Type B pancreatic cell (in vitro differentiated cells): ENCODE measurements around the gene FAM222B. TPM values are rescaled to one million over a fixed set of nuclear protein-coding genes. Genes with fewer than 3 reads are reported as not detected.
"Not testable (repeated sequence)": the region's sequence is repeated elsewhere in the genome, so short reads cannot be mapped to it uniquely, and the experiment has no call there.

ENCODE experiments used
- DNase-seq: peaks from one replicate; pipeline ENCODE4 v3.0.0; 2021; ENCODE audit warnings: mixed read lengths; ENCODE audit not compliant: unreplicated experiment; ENCODE audit errors: extremely low spot score
- H3K27ac Mint-ChIP-seq: 2 replicates; pipeline ENCODE4 v1.8.0; 2021; ENCODE audit warnings: mild to moderate bottlenecking, mixed read lengths
- H3K27me3 Mint-ChIP-seq: 2 replicates; pipeline ENCODE4 v1.8.0; 2021; ENCODE audit warnings: mixed read lengths
- H3K36me3 Mint-ChIP-seq: 2 replicates; pipeline ENCODE4 v1.8.0; 2021; ENCODE audit warnings: mixed read lengths
- H3K4me1 Mint-ChIP-seq: one replicate; pipeline ENCODE4 v1.8.0; 2021; ENCODE audit warnings: mixed read lengths; ENCODE audit not compliant: unreplicated experiment
- H3K4me3 Mint-ChIP-seq: 2 replicates; pipeline ENCODE4 v1.8.0; 2021; ENCODE audit warnings: mild to moderate bottlenecking, mixed read lengths
- H3K9me3 Mint-ChIP-seq: 2 replicates; pipeline ENCODE4 v1.8.0; 2021; ENCODE audit warnings: mixed read lengths
- total RNA-seq: library from RNA; stranded (reverse); gene quantifications from 2 replicates; pipeline ENCODE4 v1.2.1, GENCODE V29; 2021; ENCODE audit warnings: low replicate concordance
- TF ChIP-seq, protein P1 (sequence below): fragments of 200-600 bp; sonication (generic); conservative IDR thresholded peaks from 2 replicates; pipeline ENCODE4 v1.5.0; 2021; ENCODE audit warnings: antibody characterized with exemption, mild to moderate bottlenecking

The FAM222B gene
- total RNA-seq, 1 donor from 2014 or later, result 28.7 TPM

DNA sequence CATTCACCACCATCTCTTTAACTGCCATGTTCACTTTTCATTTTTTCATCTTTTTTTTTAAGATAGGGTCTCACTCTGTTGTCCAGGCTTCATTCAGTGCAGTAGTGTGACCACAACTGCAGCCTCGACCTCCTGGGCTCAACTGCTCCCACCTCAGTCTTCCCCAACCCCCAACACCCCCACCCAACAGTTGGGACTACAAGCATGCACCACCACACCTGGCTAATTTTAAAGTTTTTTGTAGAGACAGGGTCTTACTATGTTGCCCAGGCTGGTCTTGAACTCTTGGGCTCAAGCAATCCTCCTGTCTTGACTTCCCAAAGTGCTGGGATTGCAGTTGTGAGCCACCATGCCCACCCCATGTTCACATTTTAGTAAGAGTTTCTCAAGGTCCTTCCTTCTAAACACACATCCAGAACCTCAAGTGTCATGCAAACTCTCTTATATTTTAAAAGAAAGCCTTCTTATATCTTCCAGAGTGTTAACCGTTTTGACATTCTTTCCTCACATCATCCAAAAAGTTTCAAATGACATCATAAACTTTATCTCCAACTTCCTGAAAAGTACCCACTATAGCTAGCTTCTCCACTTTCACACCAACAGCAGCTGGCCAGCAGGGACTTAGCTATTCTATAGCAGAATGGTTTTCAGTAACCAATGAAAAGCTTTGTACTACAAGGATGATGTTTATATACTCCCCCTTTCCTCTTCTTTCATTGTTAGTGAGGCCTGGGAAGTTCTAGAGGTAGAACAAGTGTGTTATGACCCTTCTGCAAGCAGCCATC, 49.5 kb downstream of the FAM222B start:
- Mint-ChIP-seq H3K9me3 (no peaks in the 10 kb centered on the region), H3K4me3 (no peak overlapping the region), H3K36me3 (peaks cover 7% of the 10 kb centered on the region), H3K27me3 (no peaks in the 10 kb centered on the region), H3K27ac (no peak overlapping the region), H3K4me1 (peaks cover 6% of the 10 kb centered on the region)
- no peak for DNase-seq
- TF ChIP-seq, protein P1, sequence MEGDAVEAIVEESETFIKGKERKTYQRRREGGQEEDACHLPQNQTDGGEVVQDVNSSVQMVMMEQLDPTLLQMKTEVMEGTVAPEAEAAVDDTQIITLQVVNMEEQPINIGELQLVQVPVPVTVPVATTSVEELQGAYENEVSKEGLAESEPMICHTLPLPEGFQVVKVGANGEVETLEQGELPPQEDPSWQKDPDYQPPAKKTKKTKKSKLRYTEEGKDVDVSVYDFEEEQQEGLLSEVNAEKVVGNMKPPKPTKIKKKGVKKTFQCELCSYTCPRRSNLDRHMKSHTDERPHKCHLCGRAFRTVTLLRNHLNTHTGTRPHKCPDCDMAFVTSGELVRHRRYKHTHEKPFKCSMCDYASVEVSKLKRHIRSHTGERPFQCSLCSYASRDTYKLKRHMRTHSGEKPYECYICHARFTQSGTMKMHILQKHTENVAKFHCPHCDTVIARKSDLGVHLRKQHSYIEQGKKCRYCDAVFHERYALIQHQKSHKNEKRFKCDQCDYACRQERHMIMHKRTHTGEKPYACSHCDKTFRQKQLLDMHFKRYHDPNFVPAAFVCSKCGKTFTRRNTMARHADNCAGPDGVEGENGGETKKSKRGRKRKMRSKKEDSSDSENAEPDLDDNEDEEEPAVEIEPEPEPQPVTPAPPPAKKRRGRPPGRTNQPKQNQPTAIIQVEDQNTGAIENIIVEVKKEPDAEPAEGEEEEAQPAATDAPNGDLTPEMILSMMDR, result no peak

DNA sequence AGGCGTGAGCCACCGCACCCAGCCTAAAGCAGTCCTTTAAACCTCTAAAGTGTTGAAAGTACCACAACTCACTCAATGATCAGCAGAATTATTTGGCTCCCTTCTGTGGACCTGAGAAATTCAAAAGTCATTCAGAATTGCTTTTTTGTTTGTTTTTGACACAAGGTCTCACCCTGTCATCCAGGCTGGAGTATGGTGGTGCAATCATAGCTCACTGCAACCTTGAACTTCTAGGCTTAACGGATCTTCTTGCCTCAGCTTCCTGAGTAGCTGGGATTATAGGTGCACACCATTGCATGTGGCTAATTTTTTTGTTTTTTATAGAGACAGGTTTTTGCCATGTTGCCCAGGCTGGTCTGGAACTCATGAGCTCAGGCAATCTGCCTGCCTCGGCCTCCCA, 54.5 kb downstream of the FAM222B start:
- DNase-seq, result no peak
- H3K27ac Mint-ChIP-seq, result no peak overlapping the region

DNA sequence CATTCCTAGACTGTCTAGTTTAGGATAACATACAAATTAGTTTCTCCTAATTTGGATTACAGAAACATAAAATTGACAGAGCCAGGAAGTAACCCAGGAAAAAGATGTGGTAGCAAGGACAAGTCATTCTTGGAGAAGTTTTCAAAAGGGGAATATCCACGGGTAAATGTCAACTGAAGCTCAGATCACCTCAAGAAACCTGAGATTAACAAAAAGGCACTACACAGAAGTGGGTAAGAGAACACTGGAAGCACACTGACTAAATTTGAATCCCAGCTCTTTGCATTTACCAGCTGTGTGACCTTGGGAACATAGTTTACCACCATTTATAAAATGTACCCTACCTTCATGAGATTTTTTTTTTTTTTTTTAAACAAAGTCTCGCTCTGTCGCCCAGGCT, 59.4 kb downstream of the FAM222B start:
- no peaks in the 10 kb centered on the region for H3K27me3 Mint-ChIP-seq
- H3K9me3 Mint-ChIP-seq, result no peaks in the 10 kb centered on the region
- no peak for DNase-seq
- no peak overlapping the region for H3K4me3 Mint-ChIP-seq
- H3K4me1 Mint-ChIP-seq, result peaks cover 2% of the 10 kb centered on the region
- TF ChIP-seq, protein P1, result no peak
- H3K36me3 Mint-ChIP-seq, result peaks cover 17% of the 10 kb centered on the region
- no peak overlapping the region for H3K27ac Mint-ChIP-seq

More for the DNA sequence above, 54.5 kb downstream of the FAM222B start:
- Mint-ChIP-seq H3K4me1 (peaks cover 2% of the 10 kb centered on the region), H3K27me3 (no peaks in the 10 kb centered on the region), H3K36me3 (peaks cover 1% of the 10 kb centered on the region), H3K4me3 (no peak overlapping the region), H3K9me3 (no peaks in the 10 kb centered on the region)
- TF ChIP-seq, protein P1, result no peak

DNA sequence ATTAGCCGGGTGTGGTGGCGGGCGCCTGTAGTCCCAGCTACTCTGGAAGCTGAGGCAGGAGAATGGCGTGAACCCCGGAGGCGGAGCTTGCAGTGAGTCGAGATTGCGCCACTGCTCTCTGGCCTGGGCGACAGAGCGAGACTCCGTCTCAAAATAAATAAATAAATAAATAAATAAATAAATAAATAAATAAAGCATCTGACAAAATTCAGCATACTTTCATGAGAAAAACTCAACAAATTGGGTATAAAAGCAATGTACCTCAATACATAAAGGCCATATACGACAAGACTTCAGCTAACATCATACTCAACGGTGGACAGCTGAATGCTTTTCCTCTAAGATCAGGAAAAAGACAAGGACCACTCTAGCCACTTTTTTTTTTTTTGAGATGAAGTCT, 63.0 kb downstream of the FAM222B start:
- not testable (repeated sequence) for H3K4me3 Mint-ChIP-seq, H3K9me3 Mint-ChIP-seq, DNase-seq, H3K27ac Mint-ChIP-seq, H3K27me3 Mint-ChIP-seq
- H3K36me3 Mint-ChIP-seq, result peaks cover 18% of the 10 kb centered on the region
- H3K4me1 Mint-ChIP-seq, result peaks cover 13% of the 10 kb centered on the region

DNA sequence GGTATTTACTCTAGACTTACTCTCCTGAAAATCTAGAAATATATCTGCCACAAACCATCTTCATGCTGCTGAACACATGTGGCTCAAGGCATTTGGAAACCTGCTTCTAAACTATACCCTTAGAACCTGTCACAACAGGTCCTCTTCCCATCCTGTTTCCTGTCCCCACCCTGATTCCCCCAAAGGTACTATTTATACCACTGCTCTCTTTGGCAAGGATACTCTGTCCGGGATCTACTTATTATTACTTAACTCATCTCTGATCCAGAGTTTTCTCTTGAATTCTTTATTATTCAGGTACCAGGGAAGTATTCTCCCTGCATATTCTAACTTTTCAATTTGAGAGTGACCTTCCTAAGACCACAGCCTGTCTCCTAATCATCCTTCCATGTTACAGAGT, 65.4 kb downstream of the FAM222B start:
- TF ChIP-seq, protein P1, result no peak
- no peak overlapping the region for H3K4me3 Mint-ChIP-seq
- H3K27me3 Mint-ChIP-seq, result no peaks in the 10 kb centered on the region
- H3K4me1 Mint-ChIP-seq, result peaks cover 20% of the 10 kb centered on the region
- peak overlapping the region; percentile 4 for H3K27ac Mint-ChIP-seq
- no peak for DNase-seq
- H3K36me3 Mint-ChIP-seq, result peaks cover 18% of the 10 kb centered on the region
- no peaks in the 10 kb centered on the region for H3K9me3 Mint-ChIP-seq

DNA sequence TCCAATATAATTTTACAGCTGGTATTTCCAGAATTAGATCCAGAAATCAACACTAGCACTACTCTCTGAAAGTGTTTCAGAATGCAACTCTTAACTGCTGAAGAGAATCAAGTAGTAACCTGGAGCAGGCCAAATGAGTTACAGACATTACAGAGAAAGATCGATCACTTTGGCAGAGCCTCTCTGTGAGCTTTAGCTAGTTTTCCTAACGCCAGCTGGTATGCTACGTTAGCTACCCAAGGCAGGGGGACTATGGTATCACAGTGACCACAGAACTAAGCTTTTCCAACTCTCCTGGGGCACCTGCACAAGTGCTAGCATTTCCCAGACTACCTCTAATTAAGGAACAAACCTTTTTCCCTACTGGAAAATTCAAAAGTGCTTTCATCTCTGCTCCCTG, 68.4 kb downstream of the FAM222B start:
- H3K4me3 Mint-ChIP-seq, result no peak overlapping the region
- peak overlapping the region; percentile 22 for H3K27ac Mint-ChIP-seq
- no peaks in the 10 kb centered on the region for H3K9me3 Mint-ChIP-seq
- no peaks in the 10 kb centered on the region for H3K27me3 Mint-ChIP-seq
- H3K4me1 Mint-ChIP-seq, result peaks cover 27% of the 10 kb centered on the region
- TF ChIP-seq, protein P1, result no peak
- H3K36me3 Mint-ChIP-seq, result peaks cover 15% of the 10 kb centered on the region
- no peak for DNase-seq
